GM18505 (cell line): Measurements from ENCODE around the gene NTRK3.

Source experiments
- ATAC-seq: cut with Tn5 transposase; IDR thresholded peaks from one replicate; pipeline ENCODE4 v1.9.1; 2021; ENCODE audit not compliant: unreplicated experiment
- POLR2A ChIP-seq: IDR thresholded peaks from 4 replicates; pipeline ENCODE4 v1.6.1; 2011; ENCODE audit warnings: borderline replicate concordance; ENCODE audit not compliant: insufficient read depth, insufficient read length; ENCODE audit errors: extremely low read depth

Gene NTRK3

GRCh38 chr15:88269356-88270062, 13.0 kb upstream of the NTRK3 start:
- TF ChIP-seq POLR2A: no peak
- ATAC-seq: no peak

GRCh38 chr15:88267720-88268119, 11.2 kb upstream of the NTRK3 start:
- no peak for ATAC-seq
- no peak for TF ChIP-seq POLR2A

DNA sequence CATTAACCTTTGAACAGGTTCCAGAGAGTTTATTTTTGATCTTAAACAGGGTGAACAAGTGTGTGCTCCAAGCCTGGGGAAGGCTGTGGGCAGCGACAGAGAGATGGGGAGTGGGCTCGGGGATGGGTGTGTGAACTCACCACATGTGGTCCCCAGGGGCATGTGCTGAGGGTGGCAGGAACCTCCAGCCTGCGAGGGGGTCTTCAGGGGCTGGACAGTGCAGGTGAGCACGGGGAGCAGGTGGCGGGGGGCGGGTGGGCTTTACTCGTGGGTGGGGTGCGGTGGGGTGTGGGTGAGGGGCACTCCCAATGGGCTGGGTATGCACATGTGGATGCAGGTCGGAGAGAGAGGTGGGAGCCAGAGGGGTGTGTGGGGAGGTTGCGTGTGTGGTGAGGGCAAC, 9.6 kb upstream of the NTRK3 start:
- no peak for TF ChIP-seq POLR2A
- ATAC-seq: no peak

- TF ChIP-seq POLR2A: no peak
- no peak for ATAC-seq
Observed at GRCh38 chr15:88264622-88265021, 8.1 kb upstream of the NTRK3 start.

GRCh38 chr15:88262064-88262463, 5.5 kb upstream of the NTRK3 start:
- no peak for ATAC-seq
- TF ChIP-seq POLR2A: no peak

- no peak for ATAC-seq
- TF ChIP-seq POLR2A: no peak
Observed at GRCh38 chr15:88258093-88258641, 1.6 kb upstream of the NTRK3 start.

- no peak for TF ChIP-seq POLR2A
- ATAC-seq: no peak
Observed at GRCh38 chr15:88257311-88258092, 963 bp upstream of the NTRK3 start.

DNA sequence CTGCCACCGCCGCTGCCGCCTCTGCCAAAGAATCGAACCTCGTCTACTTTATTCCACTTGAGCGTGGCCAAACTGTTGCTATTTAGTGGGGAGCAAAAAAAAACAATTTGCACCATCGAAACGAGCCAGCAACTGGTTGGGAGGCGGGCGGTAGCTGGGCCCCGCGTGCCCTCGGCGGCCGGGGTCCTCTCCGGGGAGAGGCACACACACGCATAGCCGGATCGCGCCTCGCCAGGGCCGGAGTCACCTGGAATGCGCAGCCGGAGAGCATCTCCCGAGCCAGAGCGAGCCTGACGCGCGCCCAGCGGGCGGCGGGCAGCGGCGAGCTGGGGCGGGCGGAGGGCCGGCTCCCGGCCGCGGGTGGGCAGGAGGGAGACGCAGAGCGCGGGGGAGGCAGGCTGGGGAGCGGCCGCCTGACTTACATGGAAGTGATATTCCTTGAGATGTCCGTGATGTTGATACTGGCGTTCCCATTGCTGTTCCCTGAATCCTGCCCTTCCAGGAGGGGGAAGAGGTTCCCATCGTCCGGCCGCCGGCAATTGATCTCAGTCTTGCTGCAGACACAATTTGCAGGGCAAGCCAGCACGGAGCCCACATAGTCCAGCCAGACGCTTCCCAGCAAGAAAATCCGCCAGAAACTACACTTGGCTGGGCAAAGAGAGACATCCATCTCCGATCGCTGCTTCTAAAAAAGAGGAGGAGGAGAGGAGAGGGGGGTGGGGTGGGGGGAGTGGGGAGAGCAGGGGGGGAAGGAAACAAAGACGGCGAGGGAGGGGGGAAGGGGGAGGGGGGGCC, 858 bp downstream of the NTRK3 start:
- no peak for TF ChIP-seq POLR2A
- ATAC-seq: no peak

DNA sequence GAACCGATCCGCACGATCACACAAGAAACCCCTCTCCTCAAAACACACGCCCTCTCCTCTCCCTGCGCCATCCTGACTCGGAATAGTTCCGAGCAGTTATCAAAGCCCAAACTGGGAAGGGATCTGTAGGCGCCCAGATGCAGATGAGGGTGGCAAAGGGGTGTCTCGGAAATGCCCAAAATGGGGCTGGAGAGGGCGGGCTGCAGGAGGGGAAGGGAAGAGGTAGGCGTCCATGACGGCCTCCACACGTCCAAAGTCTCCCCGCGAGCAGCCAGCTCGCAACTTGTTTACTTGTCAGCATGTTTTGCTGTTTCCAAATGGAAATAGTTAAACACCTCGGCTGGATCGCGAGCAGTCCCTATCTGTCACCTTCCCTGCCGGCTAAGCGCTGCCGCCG, 1.5 kb downstream of the NTRK3 start:
- ATAC-seq: no peak
- TF ChIP-seq POLR2A: no peak

GRCh38 chr15:88252441-88252840, 4.1 kb downstream of the NTRK3 start:
- no peak for ATAC-seq
- TF ChIP-seq POLR2A: no peak

DNA sequence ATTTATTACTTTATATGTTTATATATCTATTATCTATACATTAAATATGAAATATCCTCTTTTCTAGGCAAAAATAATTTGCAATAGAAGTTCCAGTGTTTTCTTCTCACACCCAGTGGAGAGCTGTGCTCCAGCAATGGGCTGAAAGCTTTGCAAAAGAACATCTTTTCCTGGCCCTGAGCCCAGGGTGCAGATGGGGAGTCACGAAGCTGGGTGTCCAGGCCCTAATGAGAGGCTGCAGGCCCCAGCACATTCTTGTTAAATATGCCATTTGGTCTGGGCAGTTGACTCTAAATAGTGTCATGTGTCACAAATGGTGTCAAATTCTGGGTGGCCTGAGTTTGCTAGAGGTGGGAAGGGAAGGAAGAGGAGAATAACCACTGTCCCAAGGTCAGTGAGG, 5.7 kb downstream of the NTRK3 start:
- ATAC-seq: no peak
- no peak for TF ChIP-seq POLR2A

DNA sequence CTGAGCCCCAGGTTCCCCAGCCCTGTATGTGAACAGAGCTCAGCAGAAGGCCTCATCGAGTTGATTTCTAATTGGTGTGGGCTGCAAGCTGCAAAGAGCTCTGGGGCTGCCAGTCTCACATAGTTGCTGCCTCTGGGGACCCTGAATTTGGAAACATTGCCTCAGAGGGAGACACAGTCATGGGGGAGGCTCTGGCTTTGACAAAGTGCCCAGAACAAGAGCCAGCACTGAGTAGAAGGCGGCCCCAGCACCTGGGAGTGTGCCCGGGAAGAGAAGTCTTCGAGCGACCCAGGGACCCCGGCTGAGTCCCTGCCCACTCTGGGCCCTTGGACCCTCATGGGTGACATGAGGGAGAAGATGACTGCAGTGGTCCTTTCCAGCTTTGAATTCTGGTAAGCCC, 7.3 kb downstream of the NTRK3 start:
- TF ChIP-seq POLR2A: no peak
- ATAC-seq: no peak

DNA sequence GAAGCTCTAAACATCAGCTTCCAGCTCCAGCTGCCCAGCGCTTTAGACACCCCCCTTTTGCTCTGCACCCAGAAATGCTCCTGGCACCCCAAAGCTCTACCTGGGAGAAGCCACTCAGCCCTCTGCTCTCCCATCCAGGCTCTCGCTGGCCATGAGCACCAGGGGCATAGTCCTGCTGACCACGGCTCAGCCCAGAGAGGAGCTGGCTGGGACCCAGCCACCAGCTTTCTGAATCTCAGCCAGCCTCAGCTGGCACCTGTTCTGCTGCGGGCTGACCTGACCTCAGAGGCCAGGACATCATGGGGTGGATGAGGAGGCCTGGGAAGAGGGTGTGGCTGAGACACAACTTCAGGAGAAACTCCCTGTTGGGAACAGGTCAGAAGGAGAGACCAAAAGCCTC, 8.6 kb downstream of the NTRK3 start:
- ATAC-seq: no peak
- no peak for TF ChIP-seq POLR2A
